Spleen (tissue), 11 donors: ENCODE measurements around the gene KIF3B. TPM values are rescaled to one million over a fixed set of nuclear protein-coding genes. Genes with fewer than 3 reads are reported as not detected.
A peak's percentile ranks its signal among the peaks of the same experiment; 100 is the strongest.

Experiments used
- DNase-seq: peaks from one replicate; pipeline ENCODE4 v3.0.0-alpha.2; 2020
- H3K27ac ChIP-seq, 8 donors: fragments of 200-600 bp; sonication (generic) in 7 of 8; 1 replicate in 4 of 8; 2 replicates in 4 of 8; pipeline versions ENCODE4 v1.5.0 to v1.8.0; 2016 to 2021; ENCODE audit warnings: inconsistent platforms in 4 of 8, mild to moderate bottlenecking in 4 of 8, moderate library complexity in 1 of 8
- H3K27me3 ChIP-seq, 7 donors: fragments of 200-600 bp; sonication (generic) in 6 of 7; replicated peaks in 1 of 7; 1 replicate in 4 of 7; 2 replicates in 3 of 7; pipeline versions ENCODE4 v1.5.0 to v1.8.0; 2016 to 2021; ENCODE audit warnings: inconsistent platforms in 3 of 7, mild to moderate bottlenecking in 1 of 7
- H3K36me3 ChIP-seq, 6 donors: fragments of 200-600 bp; sonication (generic) in 5 of 6; 1 replicate in 4 of 6; 2 replicates in 2 of 6; pipeline versions ENCODE4 v1.5.0 to v1.8.0; 2016 to 2021; ENCODE audit warnings: inconsistent platforms in 2 of 6
- H3K4me1 ChIP-seq, 6 donors: fragments of 200-600 bp; sonication (generic) in 5 of 6; 1 replicate in 3 of 6; 2 replicates in 3 of 6; pipeline versions ENCODE4 v1.5.0 to v1.8.0; 2016 to 2021; ENCODE audit warnings: inconsistent platforms in 3 of 6
- H3K4me3 ChIP-seq, 8 donors: fragments of 200-600 bp; sonication (generic) in 7 of 8; 1 replicate in 4 of 8; 2 replicates in 4 of 8; pipeline versions ENCODE4 v1.5.0 to v1.8.0; 2016 to 2021; ENCODE audit warnings: inconsistent platforms in 4 of 8, mild to moderate bottlenecking in 4 of 8, moderate library complexity in 2 of 8
- H3K9me3 ChIP-seq, 8 donors: fragments of 200-600 bp; sonication (generic) in 7 of 8; 1 replicate in 4 of 8; 2 replicates in 4 of 8; pipeline versions ENCODE4 v1.5.0 to v1.8.0; 2016 to 2021; ENCODE audit warnings: inconsistent platforms in 4 of 8
- CTCF ChIP-seq, 11 experiments: fragments of 200-600 bp in 7 of 11; fragments of 450-650 bp in 4 of 11; sonication (generic) in 4 of 11; IDR thresholded peaks in 8 of 11; conservative IDR thresholded peaks in 3 of 11; 1 replicate in 7 of 11; 2 replicates in 4 of 11; pipeline versions ENCODE4 v1.4.0 to v1.8.0; 2016 to 2021; ENCODE audit warnings: antibody characterized with exemption in 11 of 11, inconsistent platforms in 4 of 11, mild to moderate bottlenecking in 1 of 11
- POLR2A ChIP-seq, 3 donors: fragments of 450-650 bp; IDR thresholded peaks; one replicate each; pipeline ENCODE4 v1.5.1; 2017; ENCODE audit warnings: antibody characterized with exemption in 3 of 3, mild to moderate bottlenecking in 1 of 3
- POLR2AphosphoS5 ChIP-seq, 3 donors: sonication (generic); formaldehyde crosslinking; IDR thresholded peaks; one replicate each; pipeline ENCODE4 v1.5.1; 2017; ENCODE audit warnings: antibody characterized with exemption in 3 of 3
- WGBS, 5 donors: extraction: QIAGEN DNeasy Blood & Tissue Kit in 3 of 5; methylation state at CpG; one replicate each; pipeline versions ENCODE4 v1.1.5 to v1.1.7; 2013 to 2018; 5-methylcytosine and 5-hydroxymethylcytosine counted together
- intact Hi-C: fragments of 100-400 bp; cut with DNase I; formaldehyde crosslinking; loops from one replicate; pipeline ENCODE4 v1.15.0; 2023; ENCODE audit warnings: low total_unique reads
- polyA plus RNA-seq, 3 donors: library from polyadenylated mRNA; stranded (reverse); fragments of 200-250 nt; gene quantifications; one replicate each; pipeline ENCODE4 v1.2.1, GENCODE V29; 2013
- total RNA-seq, 7 donors: library from RNA; depleted of rRNA in 3 of 7; stranded (reverse); fragments of >200 nt in 3 of 7; fragmentation: NEBNext Ultra II Directional in 4 of 7; extraction: Animal tissue kit (Norgen Biotek cat#: 25700) in 4 of 7; gene quantifications; one replicate each; pipeline versions ENCODE4 v1.1.0 to v1.2.1, GENCODE V29; 2016 to 2021
- donor health status: healthy with polysubstance abuse.
- donor health status: DM: no; HTN: no; CAD: no; lungs with moderate emphysema.
- donor health status: DM: no; HTN: no; CAD: no.
- donor health status: Bipolar disorder and iron deficiency.
- donor health status: healthy.
- donor health status: DM: no; HTN: no; CAD: no.
- donor health status: DM: yes; HTN: yes; CAD: no.

Gene KIF3B
- total and polyA plus RNA-seq, 10 donors = 3.8 to 25.9 (median 20.0) TPM

- TF ChIP-seq POLR2A (IDR thresholded peaks at IDR 0.05) (no peak), CTCF (IDR thresholded peaks at IDR 0.05 in 8 of 11, conservative IDR thresholded peaks at IDR 0.05 in 3 of 11) (no peak), POLR2AphosphoS5 (IDR thresholded peaks at IDR 0.05) (no peak)
- Histone ChIP-seq H3K27me3 (no peaks in the 10 kb centered on the region), H3K27ac (peak overlapping the region; percentile 90 to 99 (median 98)), H3K4me3 (peak overlapping the region; percentile 82 to 97 (median 91)), H3K36me3 (no peaks in the 10 kb centered on the region), H3K9me3 (no peaks in the 10 kb centered on the region), H3K4me1 (peaks cover 12 to 74% (median 55%) of the 10 kb centered on the region in 6 donors)
- 1% methylated on average over 20 to 35 of the region's 35 CpGs; no CpG with 5 or more reads in 3 of the 5 donors for WGBS, 5 donors
- DNase-seq = no peak
- intact Hi-C loops = loop anchor here (5.0 kb wide), 1 partner anchor 76 kb away; no protein-coding TSS in a partner anchor
These were observed 81.1 kb downstream of the KIF3B start for GRCh38 chr20:32358632-32358882.

DNA sequence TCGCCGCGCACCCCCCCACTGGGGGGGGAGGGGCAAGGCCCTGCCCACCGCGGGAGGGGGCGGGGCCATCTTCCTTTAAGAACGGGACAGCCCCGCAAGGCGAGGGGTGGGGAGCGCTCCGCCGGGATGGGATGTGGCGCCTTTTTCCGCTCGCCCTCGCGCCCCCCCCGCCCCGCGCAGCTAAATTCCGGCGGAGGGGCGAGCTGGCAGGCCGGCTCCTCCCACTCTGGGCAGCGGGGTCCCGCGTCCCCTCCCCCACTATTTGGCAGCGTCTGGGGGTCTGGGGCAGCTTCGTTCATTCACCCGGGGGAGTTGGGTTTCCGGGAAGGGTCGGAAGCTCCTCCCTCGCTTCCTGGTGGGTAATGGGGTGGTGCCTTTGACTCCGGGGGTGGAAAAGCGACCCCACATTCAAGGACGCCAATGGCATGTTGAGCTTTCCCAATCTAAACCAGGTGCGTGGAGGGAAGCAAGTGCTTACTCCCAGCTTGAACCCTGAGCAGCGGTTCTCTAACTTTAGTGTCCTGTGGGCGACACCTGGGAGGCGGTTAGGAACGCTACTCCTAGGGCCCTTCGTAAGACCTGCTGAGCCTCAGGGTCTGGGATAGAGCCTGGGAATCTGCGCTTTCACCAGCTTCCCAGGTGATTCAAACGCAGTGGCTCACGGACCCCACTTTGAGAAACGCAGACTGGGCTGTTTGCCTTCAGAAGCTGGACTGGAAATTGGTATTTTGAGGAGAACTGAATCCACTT is 81.6 kb downstream of the KIF3B start:
- Histone ChIP-seq H3K27me3 (no peaks in the 10 kb centered on the region), H3K4me3 (peak overlapping the region; percentile 82 to 97 (median 91)), H3K4me1 (peaks cover 15 to 79% (median 60%) of the 10 kb centered on the region in 6 donors), H3K9me3 (no peaks in the 10 kb centered on the region), H3K27ac (peak overlapping the region; percentile 85 to 99 (median 98)), H3K36me3 (no peaks in the 10 kb centered on the region)
- peak; percentile 94 for DNase-seq
- WGBS, 5 donors = 0 to 1% (median 1%) methylated on average over 15 to 45 of the region's 46 CpGs
- intact Hi-C loops = loop anchor here (5.0 kb wide), 1 partner anchor 77 kb away; no protein-coding TSS in a partner anchor
- peak; percentile 67 to 80 (median 74) for TF ChIP-seq POLR2AphosphoS5 (IDR thresholded peaks at IDR 0.05)
- TF ChIP-seq POLR2A (IDR thresholded peaks at IDR 0.05) = no peak

DNA sequence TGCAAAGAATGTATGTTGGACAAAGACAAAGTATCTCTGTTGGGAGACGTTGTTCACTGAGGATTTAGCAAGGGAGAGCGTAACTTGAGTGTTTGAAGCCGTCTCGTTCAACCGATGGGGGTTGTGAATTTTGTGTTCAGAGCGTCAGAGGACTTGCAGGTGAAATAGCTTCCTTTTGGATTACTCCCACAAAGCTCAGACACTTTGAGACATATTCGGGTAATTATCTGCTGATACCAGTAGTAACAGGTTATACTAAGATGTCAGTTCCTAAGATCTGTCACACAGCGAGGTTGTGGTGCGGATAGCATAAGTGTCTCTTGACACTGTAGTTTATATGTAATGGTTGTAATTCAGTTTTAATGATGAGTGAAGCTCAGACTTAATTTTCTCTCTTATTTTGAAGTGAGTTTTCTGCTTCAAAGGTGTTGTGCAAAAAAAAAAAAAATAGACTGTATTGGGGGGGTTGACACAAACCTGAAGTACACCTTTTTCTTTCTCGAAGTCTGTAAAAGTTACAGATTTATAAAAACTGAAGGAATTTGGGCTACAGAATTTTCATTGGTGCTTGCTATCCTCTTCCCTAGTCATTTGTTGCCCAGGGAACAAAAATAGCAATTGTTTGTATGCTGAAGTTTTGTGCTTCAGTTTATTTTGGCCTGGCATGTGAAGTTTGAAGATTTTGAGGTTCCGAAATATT is 82.3 kb downstream of the KIF3B start:
- no peaks in the 10 kb centered on the region for H3K9me3 ChIP-seq
- no peaks in the 10 kb centered on the region for H3K36me3 ChIP-seq
- H3K4me1 ChIP-seq = peaks cover 15 to 85% (median 67%) of the 10 kb centered on the region in 6 donors
- intact Hi-C loops = loop anchor here (5.0 kb wide), 1 partner anchor 77 kb away; no protein-coding TSS in a partner anchor
- peak overlapping the region; percentile 82 to 97 (median 91) for H3K4me3 ChIP-seq
- DNase-seq = no peak
- TF ChIP-seq CTCF (IDR thresholded peaks at IDR 0.05 in 8 of 11, conservative IDR thresholded peaks at IDR 0.05 in 3 of 11) (no peak), POLR2AphosphoS5 (IDR thresholded peaks at IDR 0.05) (no peak)
- peak overlapping the region; percentile 85 to 99 (median 98) for H3K27ac ChIP-seq
- H3K27me3 ChIP-seq = no peaks in the 10 kb centered on the region
- WGBS, 5 donors = 16 to 26% (median 20%) methylated on average over 11 of the region's 11 CpGs

DNA sequence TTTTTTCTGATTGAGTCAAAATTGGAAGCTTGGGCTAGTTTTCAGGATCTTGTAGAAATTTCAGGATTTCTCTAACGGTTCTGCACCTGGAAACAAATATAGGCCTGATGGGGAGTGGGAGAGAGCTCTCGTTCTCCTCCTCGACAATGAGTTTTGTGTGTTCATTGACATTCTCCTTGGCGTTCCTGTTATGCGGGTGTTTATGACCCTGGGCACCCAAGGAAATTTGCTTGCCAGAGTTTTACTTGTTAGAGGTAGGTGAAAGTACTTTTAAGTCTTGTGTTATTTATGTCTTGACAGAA is 82.8 kb downstream of the KIF3B start:
- Histone ChIP-seq H3K36me3 (no peaks in the 10 kb centered on the region), H3K9me3 (no peaks in the 10 kb centered on the region), H3K4me1 (peaks cover 15 to 86% (median 70%) of the 10 kb centered on the region in 6 donors), H3K4me3 (peak overlapping the region; percentile 82 to 97 (median 91)), H3K27ac (peak overlapping the region in 7 of 8 donors; percentile 93 to 99 (median 99)), H3K27me3 (no peaks in the 10 kb centered on the region)
- WGBS, 5 donors = 39 to 61% (median 49%) methylated on average over 5 of the region's 5 CpGs
- intact Hi-C loops = no loop called here
- TF ChIP-seq POLR2AphosphoS5 (IDR thresholded peaks at IDR 0.05) (no peak), POLR2A (IDR thresholded peaks at IDR 0.05) (no peak), CTCF (IDR thresholded peaks at IDR 0.05 in 8 of 11, conservative IDR thresholded peaks at IDR 0.05 in 3 of 11) (no peak)
- no peak for DNase-seq
